ENCODE data around the gene GRM8.

- no peak for TF ChIP-seq POLR2A (IDR thresholded peaks at IDR 0.05)
- no peak for TF ChIP-seq CTCF (IDR thresholded peaks at IDR 0.05)
Measured at GRCh38 chr7:126783613-126784012, 469.1 kb downstream of the GRM8 start.
